ENCODE measurements around the gene ELF2. TPM values are rescaled to one million over a fixed set of nuclear protein-coding genes. Genes with fewer than 3 reads are reported as not detected.
"Not testable (repeated sequence)": the region's sequence is repeated elsewhere in the genome, so short reads cannot be mapped to it uniquely, and the experiment has no call there.

ELF2 gene
- total RNA-seq = 15.3 and 26.2 TPM in 2 replicates

DNA sequence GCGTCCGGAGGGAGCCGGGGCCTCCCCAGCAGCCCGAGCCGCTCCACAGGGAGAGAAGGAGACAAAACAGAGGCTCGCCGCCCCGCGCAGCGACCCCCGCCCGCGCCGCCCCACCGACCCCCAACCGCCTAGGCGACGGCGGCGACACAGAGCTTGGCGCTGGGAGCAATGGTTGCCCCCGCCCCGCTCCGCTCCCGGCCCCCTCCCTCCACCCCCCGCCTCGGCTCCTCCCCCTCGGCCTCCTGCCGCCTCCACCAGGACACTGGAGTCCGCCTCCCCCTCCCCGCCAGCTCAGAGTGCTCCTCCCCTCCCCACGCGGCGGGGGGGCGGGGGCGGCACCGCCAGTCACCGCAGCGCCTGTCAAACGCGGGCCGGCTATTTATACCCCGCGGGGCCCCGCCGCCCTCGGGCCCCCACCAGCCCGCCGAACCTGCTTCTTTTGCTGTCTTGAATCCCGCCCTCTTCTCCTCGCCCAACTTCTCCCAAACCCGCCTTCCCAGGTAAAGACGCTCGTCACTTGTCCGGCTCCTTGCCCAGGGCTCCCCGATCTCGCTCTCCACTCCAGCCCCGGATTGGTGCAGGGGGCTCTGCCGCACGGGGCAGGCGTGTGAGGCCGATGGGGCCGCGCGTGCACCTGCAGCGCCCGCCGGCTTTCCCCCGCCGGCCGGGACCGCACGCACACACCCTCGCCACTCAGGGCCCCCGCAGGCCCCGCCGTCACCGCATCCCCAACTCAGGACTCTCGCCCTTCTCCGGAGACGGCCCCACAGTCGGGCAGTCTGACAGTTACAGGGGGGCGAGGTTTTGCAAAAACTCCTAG lies at the start of gene ELF2:
ELF2 (minus strand) TSS at position 170 of the 820 bp plus-strand sequence. CDS start 39,517 bp downstream, outside the sequence.
- DNase-seq (ENCODE audit: extremely low read depth, low read depth, low spot score) = no peak

DNA sequence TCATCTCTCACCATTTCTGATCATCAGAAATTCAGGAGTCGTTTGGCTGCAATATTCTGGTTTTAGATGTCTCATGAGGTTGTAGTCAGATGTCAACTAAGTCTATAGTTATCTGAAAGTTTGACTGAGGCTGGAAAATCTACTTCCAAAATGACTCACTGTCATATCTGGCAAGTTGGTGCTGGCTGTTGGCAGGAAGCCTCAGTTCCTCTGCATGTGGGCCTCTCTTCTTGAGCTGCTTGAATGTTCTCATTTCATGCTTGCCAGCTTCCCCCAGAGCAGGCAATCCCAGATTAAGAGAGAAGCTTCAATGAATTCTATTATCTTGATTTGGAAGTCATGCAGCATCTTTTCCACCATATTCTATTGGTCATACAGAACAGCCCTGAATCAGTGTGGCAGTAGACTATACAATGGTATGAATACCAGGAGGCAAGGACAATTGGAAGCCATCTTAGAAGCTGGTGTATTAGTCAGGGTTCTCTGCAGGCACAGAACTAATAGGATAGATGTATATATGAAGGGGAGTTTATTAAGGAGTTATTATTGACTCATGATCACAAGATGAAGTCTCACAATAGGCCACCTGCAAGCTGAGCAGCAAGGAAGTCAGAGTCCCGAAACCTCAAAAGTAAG lies 46.8 kb upstream of the ELF2 start:
- no peak for DNase-seq (ENCODE audit: extremely low read depth, low read depth, low spot score)

DNA sequence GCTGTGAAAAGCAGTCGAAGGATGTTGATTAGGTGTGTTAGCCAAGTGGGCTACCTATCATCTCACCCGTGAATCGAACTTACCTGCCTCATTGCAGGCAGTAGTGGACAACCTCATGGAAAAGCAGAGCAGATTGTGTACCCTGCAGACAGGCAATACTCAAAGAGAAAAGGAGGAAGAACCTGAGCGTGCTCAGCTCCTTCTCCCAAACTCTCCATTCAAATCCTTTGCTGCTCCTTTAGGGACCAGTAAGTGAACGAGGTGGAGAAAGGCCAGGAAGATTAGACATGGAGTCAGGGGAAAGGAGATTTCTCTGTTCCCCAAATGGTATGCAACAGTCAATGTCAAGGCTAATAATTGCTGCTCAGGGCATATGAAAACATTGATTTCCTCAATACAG lies 45.2 kb upstream of the ELF2 start:
- DNase-seq (ENCODE audit: extremely low read depth, low read depth, low spot score) = no peak

DNA sequence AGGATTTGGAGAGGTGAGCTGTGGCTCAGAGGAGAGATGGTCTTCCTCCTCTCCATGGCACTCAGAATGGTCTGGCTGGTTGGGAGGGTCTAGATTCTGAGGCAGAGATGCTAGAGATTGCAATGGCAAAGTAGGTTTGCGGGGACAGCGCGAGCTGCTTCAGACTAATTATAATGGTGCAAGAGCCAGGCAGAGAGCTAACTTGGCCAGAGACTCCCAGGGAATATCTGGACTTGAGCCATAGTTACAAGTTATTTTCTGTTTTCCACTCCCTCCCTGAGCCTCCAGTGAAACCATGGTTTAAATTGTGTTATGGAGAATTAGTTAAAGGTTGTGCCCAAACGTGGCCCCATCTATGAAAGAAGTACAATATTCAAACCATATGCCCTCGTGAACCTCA lies 44.7 kb upstream of the ELF2 start:
- no peak for DNase-seq (ENCODE audit: extremely low read depth, low read depth, low spot score)

- DNase-seq (ENCODE audit: extremely low read depth, low read depth, low spot score) = no peak
These were observed 42.5 kb upstream of the ELF2 start for GRCh38 chr4:139219450-139220055.

GRCh38 chr4:139214039-139214534 lies 37.1 kb upstream of the ELF2 start:
- DNase-seq (ENCODE audit: extremely low read depth, low read depth, low spot score) = no peak

- not testable (repeated sequence) for DNase-seq (ENCODE audit: extremely low read depth, low read depth, low spot score)
These were observed 36.6 kb upstream of the ELF2 start for GRCh38 chr4:139213633-139214032.

- no peak for DNase-seq (ENCODE audit: extremely low read depth, low read depth, low spot score)
These were observed 35.9 kb upstream of the ELF2 start for GRCh38 chr4:139212900-139213299.

- DNase-seq (ENCODE audit: extremely low read depth, low read depth, low spot score) = no peak
These were observed 33.5 kb upstream of the ELF2 start for GRCh38 chr4:139210486-139210885.

DNA sequence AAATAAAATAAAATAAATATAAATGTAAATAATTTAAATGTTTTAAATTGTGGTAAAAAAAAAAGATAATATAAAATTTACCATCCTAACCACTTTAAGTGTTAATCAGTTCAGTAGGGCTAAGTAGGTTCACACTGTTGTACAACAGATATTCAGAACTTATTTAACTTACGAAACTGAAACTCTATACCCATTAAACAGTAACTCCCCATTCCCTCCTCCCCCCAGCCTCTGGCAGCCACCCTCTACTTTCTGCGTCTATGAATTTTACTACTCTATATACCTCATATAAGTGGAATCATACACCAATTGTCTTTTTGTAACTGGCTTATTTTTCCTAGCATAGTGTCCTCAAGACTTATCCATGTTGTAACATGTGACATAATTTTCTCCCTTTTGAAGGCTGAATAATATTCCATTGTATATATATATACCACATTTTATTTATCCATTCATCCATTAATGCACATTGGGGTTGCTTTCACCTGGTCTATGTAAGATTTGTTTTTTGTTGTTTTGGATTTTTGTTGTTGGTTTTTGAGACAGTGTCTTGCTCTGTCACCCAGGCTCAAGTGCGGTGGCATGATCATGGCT lies 32.5 kb upstream of the ELF2 start:
- no peak for DNase-seq (ENCODE audit: extremely low read depth, low read depth, low spot score)

- DNase-seq (ENCODE audit: extremely low read depth, low read depth, low spot score) = no peak
These were observed 31.5 kb upstream of the ELF2 start for GRCh38 chr4:139208404-139208945.

DNA sequence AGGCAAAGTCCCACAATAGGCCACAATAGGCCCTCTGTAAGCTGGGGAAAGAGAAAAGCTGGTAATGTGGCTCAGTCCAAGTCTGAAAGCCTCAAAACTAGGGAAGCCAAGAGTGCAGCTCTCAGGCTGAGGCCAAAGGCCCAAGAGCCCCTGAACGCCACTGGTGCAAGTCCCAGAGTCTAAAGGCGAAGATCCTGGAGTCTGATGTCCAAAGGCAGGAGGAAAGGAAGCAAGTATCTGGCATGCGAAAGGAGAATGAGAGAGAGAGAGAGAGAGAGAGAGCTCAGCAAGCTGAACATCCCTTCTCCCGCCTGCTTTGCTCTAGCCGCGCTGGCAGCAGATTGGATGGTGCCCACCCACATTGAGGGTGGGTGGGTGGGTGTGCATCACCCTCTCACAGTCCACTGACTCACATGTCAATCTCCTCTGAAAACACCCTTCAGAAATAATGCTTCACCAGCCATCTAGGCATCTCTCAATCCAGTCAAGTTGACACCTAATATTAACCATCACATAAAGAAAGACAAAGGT lies 30.9 kb upstream of the ELF2 start:
- DNase-seq (ENCODE audit: extremely low read depth, low read depth, low spot score) = no peak

GRCh38 chr4:139207247-139207646 lies 30.2 kb upstream of the ELF2 start:
- DNase-seq (ENCODE audit: extremely low read depth, low read depth, low spot score) = no peak

DNA sequence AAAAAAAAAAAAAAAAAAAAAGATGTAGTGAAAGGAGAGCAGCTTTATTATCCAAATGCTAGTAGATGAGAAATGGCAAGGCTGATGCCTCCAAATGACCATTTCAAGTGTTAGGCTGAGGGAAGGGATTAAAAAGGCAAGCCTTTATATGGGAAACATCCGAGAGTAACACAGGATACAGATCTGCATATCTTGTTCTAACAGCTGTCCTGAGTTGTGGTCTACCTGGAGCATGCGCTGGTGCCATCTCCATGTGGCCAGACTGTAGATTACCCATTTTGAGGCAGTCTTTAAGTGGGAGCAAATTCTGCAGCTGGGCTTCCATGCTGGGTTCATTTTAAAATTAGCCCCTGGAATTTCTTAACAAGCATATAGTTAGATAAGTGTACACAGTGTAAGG lies 26.0 kb upstream of the ELF2 start:
- no peak for DNase-seq (ENCODE audit: extremely low read depth, low read depth, low spot score)

GRCh38 chr4:139200506-139200905 lies 23.5 kb upstream of the ELF2 start:
- DNase-seq (ENCODE audit: extremely low read depth, low read depth, low spot score) = no peak

DNA sequence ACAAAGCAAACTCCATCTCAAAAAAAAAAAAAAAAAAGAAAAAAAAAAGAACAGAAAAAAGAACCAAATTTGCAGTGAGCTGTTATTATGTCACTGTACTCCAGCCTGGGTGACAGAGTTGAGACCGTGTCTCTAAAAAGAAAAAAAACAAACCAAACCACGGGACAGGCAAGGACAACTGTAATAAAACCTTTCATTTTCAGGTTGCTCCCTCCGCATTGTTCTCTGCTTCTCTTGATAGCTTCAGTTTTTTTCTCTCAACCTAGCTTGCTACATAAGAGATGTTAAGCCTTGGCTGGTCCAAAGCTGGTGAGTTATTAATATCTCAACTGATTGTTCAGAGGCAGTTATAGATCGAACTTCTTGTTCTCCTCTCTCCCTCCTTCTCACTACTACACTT lies 23.1 kb upstream of the ELF2 start:
- DNase-seq (ENCODE audit: extremely low read depth, low read depth, low spot score) = no peak

- not testable (repeated sequence) for DNase-seq (ENCODE audit: extremely low read depth, low read depth, low spot score)
These were observed 20.2 kb upstream of the ELF2 start for GRCh38 chr4:139197214-139197613.

DNA sequence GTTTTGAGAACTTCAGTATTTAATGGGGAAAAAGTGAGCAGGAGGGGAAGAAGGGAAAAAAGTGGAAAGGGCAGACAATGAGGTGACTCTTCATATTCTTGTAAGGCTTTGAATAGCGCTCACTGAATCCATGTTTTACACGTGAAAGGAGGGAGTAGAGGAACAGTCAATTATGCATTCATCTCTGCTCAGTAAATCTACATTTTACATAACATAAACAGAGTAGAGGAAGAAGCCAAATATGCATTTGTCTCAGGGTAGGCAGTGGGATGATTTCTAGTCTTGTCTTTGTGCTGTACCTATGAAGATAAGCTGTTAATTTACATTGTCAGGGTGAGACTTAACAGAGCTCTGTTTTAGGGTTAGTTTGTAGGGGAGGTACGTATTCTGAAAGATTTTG lies 19.4 kb upstream of the ELF2 start:
- no peak for DNase-seq (ENCODE audit: extremely low read depth, low read depth, low spot score)

- no peak for DNase-seq (ENCODE audit: extremely low read depth, low read depth, low spot score)
These were observed 14.4 kb upstream of the ELF2 start for GRCh38 chr4:139191373-139191772.

- DNase-seq (ENCODE audit: extremely low read depth, low read depth, low spot score) = no peak
These were observed 13.0 kb upstream of the ELF2 start for GRCh38 chr4:139189972-139190371.

DNA sequence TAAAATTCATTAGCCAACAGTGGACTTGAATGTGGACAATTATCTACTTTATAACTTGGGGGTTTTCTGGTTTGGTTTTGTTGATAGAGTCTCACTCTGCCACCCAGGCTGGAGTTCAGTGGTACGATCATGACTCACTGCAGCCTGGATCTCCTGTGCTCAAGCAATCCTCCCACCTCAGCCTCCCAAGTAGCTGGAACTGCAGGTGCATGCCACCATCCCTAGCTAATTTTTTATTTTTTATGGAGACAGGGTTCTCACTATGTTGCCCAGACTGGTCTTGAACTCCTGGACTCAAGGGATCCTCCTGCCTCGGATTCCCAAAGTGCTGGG lies 12.4 kb upstream of the ELF2 start:
- no peak for DNase-seq (ENCODE audit: extremely low read depth, low read depth, low spot score)
